HTERT RPE-1 (cell line): ENCODE results near the gene SPEM1.

Source experiments
- in situ Hi-C: fragments of 300-500 bp; cut with MboI; formaldehyde crosslinking; loops from 4 replicates; pipeline ENCODE4 v1.14.3; 2020; ENCODE audit warnings: low sequenced_read_pairs

SPEM1 gene

GRCh38 chr17:7398612-7399011 lies 21.5 kb upstream of the SPEM1 start:
- in situ Hi-C loops: no loop called here

GRCh38 chr17:7403043-7403726 lies 16.9 kb upstream of the SPEM1 start:
- in situ Hi-C loops: no loop called here

- in situ Hi-C loops: no loop called here
Measured at GRCh38 chr17:7403727-7403976, 16.5 kb upstream of the SPEM1 start.

GRCh38 chr17:7403977-7404736 lies 16.0 kb upstream of the SPEM1 start, which contains the start of gene TMEM256:
TSS of gene TMEM256 (minus strand) at chr17:7404097. CDS start at chr17:7404084, 13 bp downstream.
- in situ Hi-C loops: no loop called here

- in situ Hi-C loops: no loop called here
Measured at GRCh38 chr17:7404737-7405349, 15.3 kb upstream of the SPEM1 start.

GRCh38 chr17:7405350-7406234 lies 14.5 kb upstream of the SPEM1 start:
- in situ Hi-C loops: no loop called here

- in situ Hi-C loops: no loop called here
Measured at GRCh38 chr17:7406235-7406825, 13.8 kb upstream of the SPEM1 start.

- in situ Hi-C loops: no loop called here
Measured at GRCh38 chr17:7407082-7407481, 13.0 kb upstream of the SPEM1 start.

GRCh38 chr17:7407485-7408251 lies 12.5 kb upstream of the SPEM1 start, which contains the start of gene NLGN2:
TSS of gene NLGN2 (plus strand) at chr17:7407845. CDS start at chr17:7408256, 411 bp downstream.
- in situ Hi-C loops: no loop called here

GRCh38 chr17:7408252-7408727 lies 11.8 kb upstream of the SPEM1 start:
- in situ Hi-C loops: no loop called here

- in situ Hi-C loops: no loop called here
Measured at GRCh38 chr17:7408863-7409262, 11.3 kb upstream of the SPEM1 start.

GRCh38 chr17:7409716-7410115 lies 10.4 kb upstream of the SPEM1 start:
- in situ Hi-C loops: no loop called here

- in situ Hi-C loops: no loop called here
Measured at GRCh38 chr17:7410634-7411426, 9.3 kb upstream of the SPEM1 start.

GRCh38 chr17:7411427-7411750 lies 8.7 kb upstream of the SPEM1 start:
- in situ Hi-C loops: no loop called here

GRCh38 chr17:7413346-7413985 lies 6.7 kb upstream of the SPEM1 start:
- in situ Hi-C loops: no loop called here

- in situ Hi-C loops: no loop called here
Measured at GRCh38 chr17:7414837-7415236, 5.3 kb upstream of the SPEM1 start.

- in situ Hi-C loops: no loop called here
Measured at GRCh38 chr17:7415784-7416183, 4.3 kb upstream of the SPEM1 start.

GRCh38 chr17:7416323-7416722 lies 3.8 kb upstream of the SPEM1 start:
- in situ Hi-C loops: no loop called here
